GM18519 (cell line): ENCODE measurements around the gene GRHL1.

Experiments
- ATAC-seq: cut with Tn5 transposase; IDR thresholded peaks from one replicate; pipeline ENCODE4 v1.9.1; 2021; ENCODE audit warnings: mild to moderate bottlenecking, moderate library complexity; ENCODE audit not compliant: unreplicated experiment, low FRiP score

The GRHL1 gene

GRCh38 chr2:9970200-9971044 lies 18.9 kb downstream of the GRHL1 start:
- no peak for ATAC-seq

- no peak for ATAC-seq
Observed at GRCh38 chr2:9971105-9971818, 19.8 kb downstream of the GRHL1 start.

- ATAC-seq, result no peak
Observed at GRCh38 chr2:9971890-9972289, 20.4 kb downstream of the GRHL1 start.

GRCh38 chr2:9972621-9973479 lies 21.4 kb downstream of the GRHL1 start:
- no peak for ATAC-seq

GRCh38 chr2:9973690-9974089 lies 22.2 kb downstream of the GRHL1 start:
- ATAC-seq, result no peak

GRCh38 chr2:9974343-9974742 lies 22.9 kb downstream of the GRHL1 start:
- no peak for ATAC-seq

- no peak for ATAC-seq
Observed at GRCh38 chr2:9975328-9975727, 23.8 kb downstream of the GRHL1 start.

GRCh38 chr2:9975805-9976447 lies 24.4 kb downstream of the GRHL1 start:
- no peak for ATAC-seq

GRCh38 chr2:9979977-9980376 lies 28.5 kb downstream of the GRHL1 start:
- ATAC-seq, result no peak

- no peak for ATAC-seq
Observed at GRCh38 chr2:9980520-9980919, 29.0 kb downstream of the GRHL1 start.

GRCh38 chr2:9981655-9982054 lies 30.2 kb downstream of the GRHL1 start:
- ATAC-seq, result no peak

GRCh38 chr2:9982248-9982647 lies 30.8 kb downstream of the GRHL1 start:
- no peak for ATAC-seq

GRCh38 chr2:9982891-9983290 lies 31.4 kb downstream of the GRHL1 start:
- ATAC-seq, result no peak

GRCh38 chr2:9983401-9984216 lies 32.1 kb downstream of the GRHL1 start:
- no peak for ATAC-seq

- no peak for ATAC-seq
Observed at GRCh38 chr2:9984217-9984739, 32.8 kb downstream of the GRHL1 start.

GRCh38 chr2:9984871-9985480 lies 33.5 kb downstream of the GRHL1 start:
- no peak for ATAC-seq

GRCh38 chr2:9985531-9986328 lies 34.2 kb downstream of the GRHL1 start:
- ATAC-seq, result no peak

- ATAC-seq, result no peak
Observed at GRCh38 chr2:9988320-9988719, 36.8 kb downstream of the GRHL1 start.
